Body of pancreas (tissue), 4 donors: ENCODE measurements around the gene SNX24.

Experiments used
- CTCF ChIP-seq, 7 experiments: fragments of 450-650 bp in 4 of 7; fragments of 200-600 bp in 3 of 7; sonication (generic) in 3 of 7; IDR thresholded peaks; one replicate each; pipeline ENCODE4 v1.5.1; 2016 to 2019; ENCODE audit warnings: antibody characterized with exemption in 7 of 7
- POLR2A ChIP-seq, 3 donors: fragments of 450-650 bp; IDR thresholded peaks; one replicate each; pipeline ENCODE4 v1.6.1; 2016; ENCODE audit warnings: antibody characterized with exemption in 3 of 3, mild to moderate bottlenecking in 2 of 3

- TF ChIP-seq CTCF (IDR thresholded peaks at IDR 0.05) (no peak), POLR2A (IDR thresholded peaks at IDR 0.05) (no peak)
Observed at GRCh38 chr5:123044926-123045617, 199.7 kb downstream of the SNX24 start.
